HG03139 (cell line): ENCODE data around the gene SLC11A1.
A peak's percentile ranks its signal among the peaks of the same experiment; 100 is the strongest.

Experiments
- ATAC-seq: cut with Tn5 transposase; IDR thresholded peaks from one replicate; pipeline ENCODE4 v1.9.1; 2021; ENCODE audit not compliant: unreplicated experiment

Gene SLC11A1

DNA sequence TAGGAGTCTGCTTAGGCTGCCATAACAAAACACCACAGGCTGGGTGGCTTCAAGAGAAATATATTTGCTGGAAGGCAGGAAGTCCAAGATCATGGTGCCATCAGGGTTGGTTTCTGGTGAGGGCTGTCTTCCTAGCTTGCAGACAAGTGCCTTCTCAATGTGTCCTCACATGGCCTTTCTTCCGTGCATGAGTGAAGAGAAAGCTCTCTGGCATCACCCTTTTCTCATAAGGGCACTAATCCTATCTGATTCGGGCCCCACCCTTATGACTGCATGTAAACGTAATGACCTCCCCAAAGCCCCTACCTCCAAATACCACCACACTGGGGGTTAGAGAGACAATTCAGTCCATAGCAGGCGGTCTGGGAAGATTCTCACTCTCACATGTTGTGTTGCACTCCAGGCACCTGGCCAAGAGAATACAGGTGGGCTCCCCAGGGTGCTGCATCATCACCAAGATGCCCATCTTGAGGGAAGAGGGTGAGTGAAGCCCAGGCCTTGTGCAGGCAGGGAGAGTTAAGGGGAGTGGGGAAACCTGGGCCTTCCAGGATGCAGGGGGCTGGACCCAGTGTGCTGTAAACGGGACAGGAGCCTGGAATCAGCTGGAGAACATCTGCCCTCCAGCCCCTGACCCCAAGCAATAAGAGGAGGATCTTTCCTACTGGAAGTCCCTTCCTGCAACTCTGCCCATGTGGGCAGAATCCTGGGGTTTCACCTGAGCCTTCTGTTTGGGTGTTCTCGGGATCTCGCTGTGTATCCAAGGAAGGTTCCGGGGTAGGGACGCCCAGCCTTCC is 15.3 kb upstream of the SLC11A1 start:
- ATAC-seq: no peak

DNA sequence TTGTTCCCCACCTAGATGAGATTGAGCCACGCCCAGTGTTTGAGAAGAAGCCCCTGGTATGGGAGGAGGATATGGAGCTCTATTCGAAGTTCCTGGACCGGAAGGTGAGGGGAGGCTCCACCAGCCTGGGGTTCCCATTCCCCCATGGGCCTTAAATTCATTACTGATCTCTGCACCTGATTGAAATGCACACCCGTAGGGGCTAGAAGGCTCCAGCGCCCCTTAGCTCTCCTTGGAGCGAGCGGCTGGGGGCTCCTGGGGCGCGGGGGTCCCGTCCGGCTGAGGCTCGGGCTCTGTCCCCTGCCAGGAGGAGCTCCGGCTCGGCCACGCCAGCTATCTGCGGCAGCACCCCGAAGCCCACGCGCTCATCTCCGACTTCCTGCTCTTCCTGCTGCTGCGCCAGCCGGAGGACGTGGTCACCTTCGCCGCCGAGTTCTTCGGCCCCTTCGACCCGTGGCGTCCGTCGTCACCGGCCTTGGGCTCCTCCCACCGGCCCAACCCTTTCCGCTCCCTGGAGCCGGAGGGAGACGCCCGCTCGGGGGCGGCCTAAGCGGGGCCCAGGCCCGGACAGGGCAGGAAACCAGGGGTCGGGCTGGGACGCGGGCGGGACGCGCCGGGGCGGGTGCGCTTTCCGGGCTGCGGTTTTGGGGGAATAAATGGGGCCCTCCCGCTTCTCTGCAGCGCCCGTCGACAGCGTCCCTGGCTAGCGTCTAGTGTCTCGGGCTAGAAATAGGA is 14.5 kb upstream of the SLC11A1 start:
- peak; percentile 90 for ATAC-seq

DNA sequence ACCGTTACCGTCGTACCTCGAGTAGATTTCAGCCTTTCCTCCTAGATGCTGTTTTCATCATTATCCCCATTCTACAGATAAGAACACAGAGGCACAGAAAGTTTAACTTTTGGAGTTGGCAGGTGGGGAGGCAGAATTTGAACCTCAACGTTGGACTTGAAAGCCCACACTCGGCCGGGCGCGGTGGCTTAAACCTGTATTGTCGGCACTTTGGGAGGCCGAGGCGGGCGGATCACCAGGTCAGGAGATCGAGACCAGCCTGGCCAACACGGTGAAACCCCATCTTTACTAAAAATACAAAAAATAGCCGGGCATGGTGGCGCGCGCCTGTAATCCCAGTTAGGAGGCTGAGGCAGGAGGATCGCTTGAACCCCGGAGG is 13.9 kb upstream of the SLC11A1 start:
- no peak for ATAC-seq

DNA sequence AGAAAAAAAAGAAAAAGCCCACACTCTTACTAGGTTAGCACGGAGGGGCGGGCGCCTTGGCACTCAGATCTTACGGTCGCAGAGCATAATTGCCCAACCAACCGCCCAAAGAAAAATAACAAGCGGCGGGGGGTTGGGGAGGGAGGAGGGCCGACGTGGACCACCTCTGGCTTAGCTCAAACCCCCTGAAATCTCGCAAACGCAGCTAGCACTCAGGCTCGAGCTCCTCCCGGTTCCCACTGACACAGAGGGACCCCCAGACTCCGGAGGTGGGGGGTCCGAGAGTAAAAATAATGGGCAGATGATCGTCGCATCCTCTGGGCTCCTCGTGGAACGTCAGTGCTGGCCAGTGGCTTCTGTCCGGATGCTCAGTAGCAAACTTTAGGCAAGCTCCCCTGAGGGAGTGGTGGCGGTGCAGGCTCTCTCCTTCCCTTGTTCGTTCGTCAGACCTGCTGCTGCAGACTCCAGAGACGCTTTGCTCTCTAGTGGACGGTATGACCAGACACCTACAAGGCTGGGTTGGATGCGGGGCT is 13.4 kb upstream of the SLC11A1 start:
- no peak for ATAC-seq

DNA sequence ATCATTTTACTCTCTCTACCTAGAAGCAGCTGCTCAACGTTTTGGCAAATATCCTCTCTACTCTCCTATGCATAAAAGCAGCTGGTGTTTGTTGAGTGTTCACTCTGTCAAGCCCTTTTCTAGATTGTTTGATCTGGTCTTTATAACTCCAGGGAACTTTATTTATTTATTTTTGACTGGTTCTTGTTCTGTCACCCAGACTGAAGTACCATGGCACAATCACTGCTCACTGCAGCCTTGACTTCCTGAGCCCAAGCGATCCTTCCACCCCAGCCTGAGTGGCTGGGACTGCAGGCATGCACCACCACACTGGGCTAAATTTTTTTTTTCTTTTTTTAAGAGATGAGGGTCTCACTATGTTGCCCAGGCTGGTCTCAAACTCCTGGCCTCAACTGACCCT is 12.7 kb upstream of the SLC11A1 start:
- no peak for ATAC-seq

DNA sequence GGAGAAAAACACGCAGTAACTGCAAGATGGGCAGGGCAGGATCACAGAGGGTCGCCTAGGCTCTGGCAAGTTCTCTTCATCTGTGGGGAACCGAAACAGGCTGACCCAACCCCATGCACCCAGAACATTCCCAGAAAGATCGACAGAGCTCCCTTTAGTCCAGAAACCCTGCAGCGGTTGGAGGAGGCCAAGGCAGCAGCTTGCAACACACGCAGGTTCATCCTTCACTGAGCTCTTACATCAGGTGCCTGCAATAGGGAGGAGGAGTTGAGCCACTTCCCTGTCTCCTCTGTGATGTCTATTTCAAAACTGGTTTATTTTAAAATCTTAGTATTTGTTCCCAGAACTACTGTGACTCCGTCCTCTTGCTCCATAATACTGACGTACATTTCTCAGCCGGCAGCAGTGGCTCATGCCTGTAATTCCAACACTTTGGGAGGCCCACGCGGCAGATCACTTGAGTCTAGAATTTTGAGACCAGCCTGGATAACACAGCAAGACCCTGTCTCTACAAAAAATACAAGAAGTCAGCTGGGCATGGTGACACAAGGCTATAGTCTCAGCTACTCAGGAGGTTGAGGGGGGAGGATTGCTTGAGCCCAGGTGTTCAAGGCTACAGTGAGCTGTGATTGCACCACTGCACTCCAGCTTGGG is 11.5 kb upstream of the SLC11A1 start:
- ATAC-seq: no peak

DNA sequence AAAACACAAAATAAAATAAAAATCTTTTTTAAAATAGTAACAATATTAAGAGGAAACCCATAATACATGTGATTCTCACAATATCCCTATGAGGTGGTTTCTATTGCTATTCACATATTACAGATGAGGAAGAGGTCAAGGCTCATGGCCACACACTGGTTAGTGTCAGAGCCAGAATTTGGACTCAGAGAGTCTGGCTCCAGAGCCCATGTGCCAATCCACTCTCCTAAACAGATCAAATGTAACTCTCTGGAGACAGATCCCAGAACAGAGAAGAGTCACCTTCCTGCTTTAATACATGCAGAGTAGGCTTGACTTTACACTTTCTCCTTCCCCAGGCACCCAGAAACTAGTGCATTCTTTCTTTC is 10.1 kb upstream of the SLC11A1 start:
- no peak for ATAC-seq

DNA sequence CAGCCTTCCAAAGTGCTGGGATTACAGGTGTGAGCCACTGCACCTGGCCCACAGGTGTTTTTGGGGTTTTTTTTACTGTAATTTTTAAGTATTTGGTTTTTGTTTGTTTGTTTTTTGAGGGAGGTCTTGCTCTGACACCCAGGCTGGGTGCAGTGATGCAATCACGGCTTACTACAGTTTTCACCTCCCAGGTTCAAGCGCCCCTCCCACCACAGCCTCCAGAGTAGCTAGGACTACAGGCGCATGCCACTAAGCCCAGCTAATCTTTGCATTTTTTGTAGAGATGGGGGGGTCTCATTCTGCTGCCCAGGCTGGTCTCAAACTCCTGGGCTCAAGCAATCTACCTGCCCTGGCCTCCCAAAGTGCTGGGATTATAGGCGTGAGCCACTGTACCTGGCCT is 7.3 kb upstream of the SLC11A1 start:
- no peak for ATAC-seq

DNA sequence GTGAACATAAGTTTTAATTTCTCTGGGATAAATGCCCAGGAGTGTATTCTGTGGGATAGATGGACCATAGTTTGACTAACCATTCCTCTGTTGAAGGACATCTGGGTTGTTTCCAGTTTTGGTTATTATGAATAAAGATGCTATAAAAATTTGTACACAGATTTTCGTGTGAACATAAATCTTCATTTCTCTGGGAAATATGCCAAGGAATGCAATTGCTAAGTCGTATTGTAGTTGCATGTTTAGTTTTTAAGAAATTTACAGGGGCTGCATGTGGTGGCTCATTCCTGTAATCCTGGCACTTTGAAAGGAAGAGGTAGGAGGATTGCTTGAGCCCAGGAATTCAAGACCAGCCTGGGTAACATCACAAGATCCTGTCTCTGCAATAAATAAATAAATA is 6.9 kb upstream of the SLC11A1 start:
- no peak for ATAC-seq

DNA sequence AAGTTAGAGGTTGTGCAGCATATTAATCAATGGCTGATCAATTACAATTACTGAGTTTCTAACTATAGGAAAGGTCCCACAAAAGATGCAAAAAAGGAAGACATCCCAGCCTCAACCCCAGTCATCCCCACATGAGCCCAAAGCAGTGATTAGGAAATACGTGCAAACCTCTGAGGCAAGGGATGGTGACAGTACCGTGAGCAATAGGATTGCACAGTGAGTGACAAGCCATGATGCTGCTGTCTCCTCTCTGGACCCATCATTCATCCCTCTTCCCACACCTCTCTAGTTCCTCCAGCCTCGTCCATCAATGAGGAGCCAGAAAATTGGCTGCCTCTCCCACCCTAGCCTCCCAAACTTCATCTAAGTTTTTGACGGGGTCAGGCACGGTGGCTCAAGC is 4.0 kb upstream of the SLC11A1 start:
- ATAC-seq: no peak

DNA sequence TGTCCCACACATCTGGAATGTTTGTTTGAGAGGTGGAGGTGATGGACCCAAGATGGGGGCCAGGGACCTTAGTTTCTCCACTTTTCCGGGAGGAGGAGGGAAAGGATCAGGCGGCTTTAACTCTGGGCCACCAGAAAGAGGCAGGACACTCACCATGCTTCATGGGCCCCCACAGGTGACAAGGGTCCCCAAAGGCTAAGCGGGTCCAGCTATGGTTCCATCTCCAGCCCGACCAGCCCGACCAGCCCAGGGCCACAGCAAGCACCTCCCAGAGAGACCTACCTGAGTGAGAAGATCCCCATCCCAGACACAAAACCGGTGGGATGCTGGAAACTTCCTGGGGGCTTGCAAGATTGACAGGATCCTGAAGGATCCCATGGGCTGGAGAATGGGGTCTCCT is 712 bp downstream of the SLC11A1 start:
- ATAC-seq: no peak

DNA sequence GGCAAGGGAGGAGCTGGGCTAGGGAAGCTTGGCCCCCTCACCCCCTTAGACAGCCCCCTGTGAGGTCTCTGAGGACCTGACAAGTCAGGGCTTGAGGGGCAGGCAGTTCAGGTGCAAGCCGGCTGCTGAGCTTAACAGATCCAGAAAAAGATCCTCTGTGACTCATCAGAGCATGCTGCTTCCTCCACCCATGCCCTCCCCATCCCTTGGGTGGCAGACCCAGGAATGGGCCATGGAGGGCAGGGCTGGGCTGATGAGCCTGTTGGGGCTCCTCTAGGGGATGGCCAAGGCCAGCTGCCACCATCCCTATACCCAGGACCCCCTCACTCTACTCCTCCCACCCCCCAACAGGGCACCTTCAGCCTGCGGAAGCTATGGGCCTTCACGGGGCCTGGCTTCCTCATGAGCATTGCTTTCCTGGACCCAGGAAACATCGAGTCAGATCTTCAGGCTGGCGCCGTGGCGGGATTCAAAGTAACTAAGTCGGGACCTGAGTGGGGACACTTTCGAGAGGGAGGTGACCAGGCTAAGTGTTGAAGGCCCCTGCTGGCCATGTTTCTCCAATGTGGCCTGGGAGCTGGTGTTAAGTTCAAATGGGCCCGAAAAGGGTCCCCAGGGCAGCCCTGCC is 1.9 kb downstream of the SLC11A1 start:
- ATAC-seq: no peak

DNA sequence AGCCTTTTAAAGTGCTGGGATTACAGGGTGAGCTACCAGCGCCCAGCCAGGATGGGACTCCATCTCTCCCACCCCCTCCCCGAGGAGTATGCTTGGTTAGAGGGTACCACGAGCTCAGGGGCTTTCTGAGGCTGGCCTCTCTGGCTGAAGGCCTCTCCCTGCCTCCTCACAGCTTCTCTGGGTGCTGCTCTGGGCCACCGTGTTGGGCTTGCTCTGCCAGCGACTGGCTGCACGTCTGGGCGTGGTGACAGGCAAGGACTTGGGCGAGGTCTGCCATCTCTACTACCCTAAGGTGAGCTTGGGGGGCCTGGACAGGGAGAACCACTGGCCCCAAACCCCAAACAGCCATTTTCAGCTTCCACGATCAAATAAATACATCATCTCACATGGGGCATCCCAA is 2.9 kb downstream of the SLC11A1 start:
- no peak for ATAC-seq

DNA sequence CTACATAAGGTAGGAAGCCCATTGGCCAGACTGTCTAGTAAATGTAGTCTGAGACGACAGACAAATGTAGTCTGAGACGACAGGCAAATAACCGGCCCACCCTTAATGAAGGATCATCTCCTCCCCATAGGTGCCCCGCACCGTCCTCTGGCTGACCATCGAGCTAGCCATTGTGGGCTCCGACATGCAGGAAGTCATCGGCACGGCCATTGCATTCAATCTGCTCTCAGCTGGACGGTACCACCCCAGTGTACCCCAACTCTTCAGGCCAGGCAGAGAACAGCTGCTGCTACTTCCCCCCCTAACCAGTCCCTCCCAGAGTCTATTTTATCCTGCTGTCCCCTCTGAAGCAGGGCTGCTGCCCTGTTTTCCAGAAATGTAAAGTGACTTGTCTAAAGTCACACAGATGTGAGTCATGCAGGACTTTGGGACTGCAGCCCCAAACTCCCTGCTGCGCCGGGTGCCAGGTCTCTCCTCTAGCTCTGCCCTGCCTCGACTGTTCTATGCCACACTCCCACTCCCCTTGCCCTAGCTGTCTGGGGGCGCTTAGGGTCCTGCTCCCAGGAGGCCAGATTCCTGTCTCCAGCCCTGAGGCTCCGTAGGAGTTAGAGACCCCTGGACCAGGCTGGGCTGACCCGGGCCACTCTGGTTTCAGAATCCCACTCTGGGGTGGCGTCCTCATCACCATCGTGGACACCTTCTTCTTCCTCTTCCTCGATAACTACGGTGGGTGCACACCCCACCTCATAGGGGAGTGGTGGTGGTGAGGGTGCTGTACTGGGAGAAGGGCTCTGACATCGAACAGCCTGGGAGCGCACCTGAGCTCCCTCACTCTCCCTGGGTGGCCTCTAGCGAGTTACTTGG is 4.7 kb downstream of the SLC11A1 start:
- ATAC-seq: no peak

DNA sequence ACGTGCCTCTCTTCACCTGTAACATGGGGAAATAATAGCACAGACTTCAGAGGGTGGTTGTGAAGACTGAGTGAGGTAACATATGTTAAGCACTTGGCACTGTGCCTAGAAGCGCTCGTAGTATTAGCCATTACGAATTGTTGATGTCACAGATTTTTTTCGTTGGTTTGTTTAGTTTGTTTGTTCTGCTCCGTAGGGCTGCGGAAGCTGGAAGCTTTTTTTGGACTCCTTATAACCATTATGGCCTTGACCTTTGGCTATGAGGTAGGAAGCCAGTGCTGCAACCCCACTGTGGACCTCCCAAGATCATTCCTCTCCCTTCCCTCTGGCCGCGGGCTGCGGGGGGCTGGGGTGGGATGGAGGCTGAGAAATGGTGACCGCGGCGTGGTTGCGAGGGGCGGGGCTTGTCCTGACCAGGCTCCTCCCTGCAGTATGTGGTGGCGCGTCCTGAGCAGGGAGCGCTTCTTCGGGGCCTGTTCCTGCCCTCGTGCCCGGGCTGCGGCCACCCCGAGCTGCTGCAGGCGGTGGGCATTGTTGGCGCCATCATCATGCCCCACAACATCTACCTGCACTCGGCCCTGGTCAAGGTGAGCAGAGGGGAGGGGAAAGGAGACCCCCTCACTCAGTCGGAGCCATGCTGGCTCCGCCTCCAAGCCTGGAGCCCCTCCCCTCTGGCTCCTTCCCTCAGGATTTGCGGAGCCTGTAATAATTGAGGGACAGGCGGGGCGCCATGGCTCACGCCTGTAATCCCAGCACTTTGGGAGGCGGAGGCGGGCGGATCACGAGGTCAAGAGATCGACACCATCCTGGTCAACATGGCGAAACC is 5.5 kb downstream of the SLC11A1 start:
- no peak for ATAC-seq

DNA sequence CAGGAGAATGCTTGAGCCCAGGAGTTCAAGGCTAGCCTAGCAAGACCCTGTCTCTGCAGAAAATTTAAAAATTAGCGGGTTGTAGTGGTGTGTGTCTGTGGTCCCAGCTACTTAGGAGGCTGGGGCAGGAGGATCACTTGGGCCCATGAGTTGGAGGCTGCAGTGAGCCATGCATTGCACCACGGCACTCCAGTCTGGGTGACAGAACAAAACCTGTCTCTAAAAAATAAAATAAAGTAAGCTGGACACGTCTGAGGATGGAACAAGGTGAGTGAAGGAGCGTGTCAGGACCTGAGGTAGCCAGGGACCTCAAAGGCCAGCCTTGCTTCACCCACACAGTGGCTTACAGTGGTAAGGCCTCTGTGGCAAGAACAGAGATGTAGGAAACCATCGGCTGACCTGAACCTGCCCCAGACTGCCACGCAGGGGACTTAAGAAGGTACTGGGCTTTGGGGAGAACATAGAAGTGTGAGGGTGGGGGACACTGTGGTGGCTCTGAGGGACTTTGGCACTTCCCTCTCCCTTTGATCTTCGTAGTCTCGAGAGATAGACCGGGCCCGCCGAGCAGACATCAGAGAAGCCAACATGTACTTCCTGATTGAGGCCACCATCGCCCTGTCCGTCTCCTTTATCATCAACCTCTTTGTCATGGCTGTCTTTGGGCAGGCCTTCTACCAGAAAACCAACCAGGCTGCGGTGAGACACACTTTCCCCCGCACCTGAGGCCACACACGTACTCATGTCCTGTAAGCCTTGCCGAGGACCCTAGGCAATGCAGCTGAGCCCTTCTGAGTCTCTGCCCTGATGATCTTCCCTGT is 7.5 kb downstream of the SLC11A1 start:
- ATAC-seq: no peak

DNA sequence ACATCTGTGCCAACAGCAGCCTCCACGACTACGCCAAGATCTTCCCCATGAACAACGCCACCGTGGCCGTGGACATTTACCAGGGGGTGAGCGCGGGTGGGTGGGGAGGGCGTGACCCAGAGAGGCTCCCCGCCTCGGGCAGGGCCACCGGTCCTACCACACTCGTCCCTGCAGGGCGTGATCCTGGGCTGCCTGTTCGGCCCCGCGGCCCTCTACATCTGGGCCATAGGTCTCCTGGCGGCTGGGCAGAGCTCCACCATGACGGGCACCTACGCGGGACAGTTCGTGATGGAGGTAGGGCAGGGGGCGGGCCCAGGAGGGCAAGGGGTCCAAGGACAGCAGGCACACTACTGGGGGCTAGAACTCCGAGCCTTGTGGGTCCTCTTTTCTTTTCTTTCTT is 9.1 kb downstream of the SLC11A1 start:
- no peak for ATAC-seq

DNA sequence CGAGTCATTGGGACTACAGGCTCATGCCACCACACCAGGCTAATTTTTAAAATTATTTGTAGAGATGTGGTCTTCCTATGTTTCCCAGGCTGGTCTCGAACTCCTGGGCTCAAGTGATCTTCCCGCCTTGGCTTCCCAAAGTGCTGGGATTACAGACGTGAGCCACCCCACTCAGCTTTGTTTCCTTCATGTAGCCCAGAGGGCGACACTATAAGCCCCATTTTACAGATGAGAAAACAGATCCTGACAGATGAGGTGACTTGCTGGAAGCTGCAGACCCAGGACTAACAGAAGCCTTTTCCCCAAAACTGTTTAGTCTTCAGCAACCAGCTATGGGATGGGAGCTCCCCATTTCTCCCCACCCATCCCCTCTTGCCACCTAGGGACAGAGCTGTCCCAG is 10.4 kb downstream of the SLC11A1 start:
- no peak for ATAC-seq
